IPS-15b (cell line): ENCODE measurements around the gene SLC9A9.

Experiments
- H3K27me3 ChIP-seq: one replicate; pipeline ENCODE4 v1.6.1; 2013; ENCODE audit warnings: low read length; ENCODE audit not compliant: control insufficient read depth, insufficient read depth
- H3K36me3 ChIP-seq: one replicate; pipeline ENCODE4 v1.6.1; 2013; ENCODE audit warnings: low read length; ENCODE audit not compliant: control insufficient read depth, insufficient read depth
- H3K4me1 ChIP-seq: one replicate; pipeline ENCODE4 v1.6.1; 2013; ENCODE audit warnings: mild to moderate bottlenecking, low read length; ENCODE audit not compliant: control insufficient read depth, insufficient read depth
- H3K4me3 ChIP-seq: one replicate; pipeline ENCODE4 v1.5.1; 2013; ENCODE audit warnings: low read depth, low read length
- H3K9ac ChIP-seq: one replicate; pipeline ENCODE4 v1.6.1; 2013; ENCODE audit warnings: low read depth, mild to moderate bottlenecking, low read length
- H3K9me3 ChIP-seq: one replicate; pipeline ENCODE4 v1.6.1; 2013; ENCODE audit warnings: mild to moderate bottlenecking, low read length; ENCODE audit not compliant: control insufficient read depth, insufficient read depth

SLC9A9 gene

GRCh38 chr3:143749926-143750325, 98.3 kb downstream of the SLC9A9 start:
- Histone ChIP-seq H3K9ac (no peak overlapping the region), H3K36me3 (no peaks in the 10 kb centered on the region), H3K4me3 (no peak overlapping the region), H3K4me1 (peaks cover 2% of the 10 kb centered on the region), H3K9me3 (no peaks in the 10 kb centered on the region), H3K27me3 (no peaks in the 10 kb centered on the region)

DNA sequence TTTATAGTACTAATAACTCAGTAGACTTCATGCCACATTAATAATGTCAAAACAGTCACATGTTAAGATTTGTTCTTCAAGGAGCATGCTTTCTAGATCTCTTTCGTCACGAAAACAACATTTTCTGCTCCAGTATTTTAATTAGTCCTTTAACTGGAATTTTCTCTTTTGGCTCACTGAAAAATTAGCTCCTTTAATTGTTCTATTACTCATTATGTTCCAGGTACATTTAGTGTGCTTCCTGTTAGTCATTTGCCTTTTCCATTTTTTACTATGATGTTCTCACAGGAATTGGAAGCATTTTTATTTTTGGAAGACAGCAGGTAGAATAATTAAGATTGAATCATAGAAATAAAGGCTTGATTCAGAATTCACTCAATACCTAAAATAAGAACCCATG, 111.2 kb downstream of the SLC9A9 start:
- Histone ChIP-seq H3K4me1 (no peaks in the 10 kb centered on the region), H3K9ac (no peak overlapping the region), H3K36me3 (no peaks in the 10 kb centered on the region), H3K9me3 (no peaks in the 10 kb centered on the region), H3K27me3 (no peaks in the 10 kb centered on the region), H3K4me3 (no peak overlapping the region)

GRCh38 chr3:143736205-143736997, 111.9 kb downstream of the SLC9A9 start:
- H3K27me3 ChIP-seq: no peaks in the 10 kb centered on the region
- H3K9me3 ChIP-seq: no peaks in the 10 kb centered on the region
- H3K4me3 ChIP-seq: no peak overlapping the region
- no peak overlapping the region for H3K9ac ChIP-seq
- no peaks in the 10 kb centered on the region for H3K4me1 ChIP-seq
- H3K36me3 ChIP-seq: no peaks in the 10 kb centered on the region

DNA sequence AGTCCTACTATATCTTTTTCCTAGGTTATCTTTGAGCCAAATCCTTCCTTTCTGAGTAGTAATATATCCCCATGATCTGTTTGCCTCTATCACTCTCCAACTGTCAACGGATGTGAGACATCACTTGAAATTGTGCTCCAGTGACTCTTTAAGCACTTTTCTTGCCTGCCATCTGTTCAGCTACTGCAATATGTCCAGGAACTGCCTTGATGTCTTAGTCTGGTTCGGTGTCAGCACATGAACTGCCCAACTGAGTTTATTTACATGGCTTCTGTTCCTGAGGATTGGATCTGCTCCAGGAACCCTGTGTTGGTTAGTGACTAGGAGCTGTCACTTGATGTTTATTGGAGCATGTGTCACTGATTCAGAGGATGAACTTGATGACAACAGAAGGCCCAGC, 116.5 kb downstream of the SLC9A9 start:
- no peaks in the 10 kb centered on the region for H3K36me3 ChIP-seq
- H3K4me1 ChIP-seq: no peaks in the 10 kb centered on the region
- no peaks in the 10 kb centered on the region for H3K9me3 ChIP-seq
- H3K9ac ChIP-seq: no peak overlapping the region
- H3K4me3 ChIP-seq: no peak overlapping the region
- H3K27me3 ChIP-seq: no peaks in the 10 kb centered on the region

DNA sequence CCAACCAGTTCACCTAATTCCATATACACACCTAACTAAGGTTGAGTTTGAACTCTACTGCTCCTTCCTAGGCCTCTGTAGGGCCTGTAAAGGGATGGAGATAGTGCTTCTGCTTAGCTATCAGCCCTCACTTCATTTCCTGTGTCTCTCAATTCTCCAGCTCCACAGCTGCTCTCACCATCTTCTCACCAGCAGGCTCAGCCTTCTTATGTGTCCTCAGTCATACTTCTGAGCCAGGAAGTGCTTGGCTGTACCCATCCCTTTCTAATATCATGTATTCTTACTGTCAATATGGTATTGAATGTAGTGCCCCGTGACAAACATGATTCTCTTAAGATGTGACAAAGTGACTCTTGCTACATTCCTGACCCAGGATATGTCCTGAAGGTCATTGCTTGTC, 116.9 kb downstream of the SLC9A9 start:
- Histone ChIP-seq H3K4me1 (no peaks in the 10 kb centered on the region), H3K4me3 (no peak overlapping the region), H3K27me3 (no peaks in the 10 kb centered on the region), H3K36me3 (no peaks in the 10 kb centered on the region), H3K9ac (no peak overlapping the region), H3K9me3 (no peaks in the 10 kb centered on the region)

DNA sequence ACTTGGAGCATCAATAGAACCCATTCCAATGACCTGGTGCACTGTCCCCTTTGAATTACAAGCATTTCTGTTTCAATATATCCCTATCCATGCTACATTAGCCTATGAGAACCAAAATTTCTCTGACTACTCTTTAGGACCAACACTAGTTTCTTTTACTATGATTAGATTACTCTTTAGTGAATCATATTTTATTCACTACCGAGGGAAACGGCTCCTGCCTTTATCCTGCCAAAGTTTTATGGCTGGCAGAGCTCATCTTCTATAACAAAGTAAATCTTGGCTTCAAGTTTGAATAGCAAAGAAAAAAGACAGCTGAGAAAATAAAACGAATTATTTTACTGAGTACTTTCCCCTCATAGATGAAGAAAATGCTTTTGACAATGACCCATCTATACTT, 120.9 kb downstream of the SLC9A9 start:
- no peaks in the 10 kb centered on the region for H3K36me3 ChIP-seq
- H3K4me1 ChIP-seq: no peaks in the 10 kb centered on the region
- no peaks in the 10 kb centered on the region for H3K27me3 ChIP-seq
- H3K4me3 ChIP-seq: no peak overlapping the region
- no peaks in the 10 kb centered on the region for H3K9me3 ChIP-seq
- H3K9ac ChIP-seq: no peak overlapping the region

DNA sequence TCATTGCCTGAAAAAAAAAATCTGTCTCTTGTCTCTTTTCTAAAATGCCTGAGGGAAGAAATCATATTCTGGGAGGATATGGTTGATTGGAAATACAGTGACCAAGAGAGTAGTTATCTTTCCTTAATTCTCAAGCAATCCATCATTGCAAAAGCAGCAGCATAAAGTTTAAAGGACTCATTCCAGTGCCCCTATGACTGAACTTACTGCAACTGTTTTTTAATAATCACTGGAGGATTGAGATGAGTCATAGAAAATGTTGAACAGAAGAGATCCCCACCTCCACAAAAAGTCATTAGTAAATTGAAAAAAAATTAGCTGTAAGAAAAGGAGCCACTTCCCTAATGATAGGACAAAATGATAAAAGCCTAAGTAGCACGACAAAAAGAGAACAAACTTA, 121.5 kb downstream of the SLC9A9 start:
- no peaks in the 10 kb centered on the region for H3K27me3 ChIP-seq
- H3K9me3 ChIP-seq: no peaks in the 10 kb centered on the region
- no peak overlapping the region for H3K9ac ChIP-seq
- no peaks in the 10 kb centered on the region for H3K4me1 ChIP-seq
- H3K4me3 ChIP-seq: no peak overlapping the region
- no peaks in the 10 kb centered on the region for H3K36me3 ChIP-seq

GRCh38 chr3:143720381-143720780, 127.9 kb downstream of the SLC9A9 start:
- Histone ChIP-seq H3K9me3 (no peaks in the 10 kb centered on the region), H3K4me1 (no peaks in the 10 kb centered on the region), H3K27me3 (no peaks in the 10 kb centered on the region), H3K36me3 (no peaks in the 10 kb centered on the region), H3K9ac (no peak overlapping the region), H3K4me3 (no peak overlapping the region)

GRCh38 chr3:143718463-143718862, 129.8 kb downstream of the SLC9A9 start:
- Histone ChIP-seq H3K36me3 (no peaks in the 10 kb centered on the region), H3K9me3 (no peaks in the 10 kb centered on the region), H3K4me3 (no peak overlapping the region), H3K4me1 (no peaks in the 10 kb centered on the region), H3K27me3 (no peaks in the 10 kb centered on the region), H3K9ac (no peak overlapping the region)

DNA sequence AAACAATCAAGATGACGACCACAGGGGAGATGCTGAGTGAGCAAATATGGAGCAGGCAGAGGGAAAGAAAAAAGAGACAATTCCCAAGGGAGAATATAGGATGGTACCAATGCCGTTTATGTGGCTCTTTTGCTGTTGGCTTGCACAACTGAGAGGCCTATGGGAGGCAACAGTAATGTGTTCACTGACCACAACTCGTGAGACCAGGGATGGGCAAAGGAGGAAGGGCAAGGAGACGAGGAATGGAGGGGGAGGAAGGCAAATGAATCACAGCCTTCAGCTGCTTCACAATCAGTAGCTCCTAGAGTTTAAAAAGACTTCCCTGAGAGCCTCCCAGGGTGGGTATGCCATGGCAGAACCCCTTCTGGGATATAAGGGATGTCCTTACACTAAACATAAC, 131.5 kb downstream of the SLC9A9 start:
- H3K4me3 ChIP-seq: no peak overlapping the region
- H3K27me3 ChIP-seq: no peaks in the 10 kb centered on the region
- H3K9ac ChIP-seq: no peak overlapping the region
- no peaks in the 10 kb centered on the region for H3K4me1 ChIP-seq
- no peaks in the 10 kb centered on the region for H3K36me3 ChIP-seq
- H3K9me3 ChIP-seq: no peaks in the 10 kb centered on the region

- H3K27me3 ChIP-seq: no peaks in the 10 kb centered on the region
- no peaks in the 10 kb centered on the region for H3K9me3 ChIP-seq
- H3K4me1 ChIP-seq: no peaks in the 10 kb centered on the region
- no peak overlapping the region for H3K4me3 ChIP-seq
- no peak overlapping the region for H3K9ac ChIP-seq
- H3K36me3 ChIP-seq: no peaks in the 10 kb centered on the region
These were observed 135.7 kb downstream of the SLC9A9 start for GRCh38 chr3:143712522-143712921.

GRCh38 chr3:143707848-143708247, 140.4 kb downstream of the SLC9A9 start:
- Histone ChIP-seq H3K27me3 (no peaks in the 10 kb centered on the region), H3K4me1 (no peaks in the 10 kb centered on the region), H3K9ac (no peak overlapping the region), H3K9me3 (no peaks in the 10 kb centered on the region), H3K4me3 (no peak overlapping the region), H3K36me3 (no peaks in the 10 kb centered on the region)
